Testis (tissue), 2 donors: ENCODE results near the gene ELP2.

Source experiments
- CTCF ChIP-seq, 3 experiments: fragments of 450-650 bp in 2 of 3; fragments of 200-600 bp in 1 of 3; sonication (generic) in 1 of 3; IDR thresholded peaks; one replicate each; pipeline ENCODE4 v1.5.1; 2016 to 2019; ENCODE audit warnings: antibody characterized with exemption in 3 of 3, mild to moderate bottlenecking in 2 of 3, moderate library complexity in 1 of 3
- POLR2A ChIP-seq: fragments of 450-650 bp; IDR thresholded peaks from one replicate; pipeline ENCODE4 v1.6.1; 2017; ENCODE audit warnings: antibody characterized with exemption, mild to moderate bottlenecking, moderate library complexity

GRCh38 chr18:36183033-36183432 is 53.3 kb downstream of the ELP2 start:
- TF ChIP-seq CTCF (IDR thresholded peaks at IDR 0.05), result no peak
- TF ChIP-seq POLR2A, result no peak
